Measurements from ENCODE around the gene CORO2B.

DNA sequence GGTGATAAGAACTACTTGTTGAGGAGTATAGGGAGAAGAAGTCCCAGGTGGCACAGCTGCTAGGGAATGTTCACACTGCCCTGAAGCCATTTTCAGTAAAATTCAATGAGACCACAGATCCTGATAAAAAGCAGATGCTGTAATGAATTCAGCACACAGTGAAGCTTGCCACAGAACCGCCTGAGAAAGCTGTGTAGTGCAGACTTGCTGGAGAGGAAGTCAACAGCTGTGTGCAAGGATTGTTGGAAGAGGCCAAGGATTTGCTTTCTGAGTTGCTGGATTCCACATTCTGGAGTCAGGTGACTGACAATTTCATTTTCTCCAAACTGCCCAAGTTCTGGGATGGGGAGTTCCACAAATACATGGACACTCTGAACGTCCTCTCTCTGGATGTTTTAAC, 171.0 kb downstream of the CORO2B start:
- TF ChIP-seq, protein P1, sequence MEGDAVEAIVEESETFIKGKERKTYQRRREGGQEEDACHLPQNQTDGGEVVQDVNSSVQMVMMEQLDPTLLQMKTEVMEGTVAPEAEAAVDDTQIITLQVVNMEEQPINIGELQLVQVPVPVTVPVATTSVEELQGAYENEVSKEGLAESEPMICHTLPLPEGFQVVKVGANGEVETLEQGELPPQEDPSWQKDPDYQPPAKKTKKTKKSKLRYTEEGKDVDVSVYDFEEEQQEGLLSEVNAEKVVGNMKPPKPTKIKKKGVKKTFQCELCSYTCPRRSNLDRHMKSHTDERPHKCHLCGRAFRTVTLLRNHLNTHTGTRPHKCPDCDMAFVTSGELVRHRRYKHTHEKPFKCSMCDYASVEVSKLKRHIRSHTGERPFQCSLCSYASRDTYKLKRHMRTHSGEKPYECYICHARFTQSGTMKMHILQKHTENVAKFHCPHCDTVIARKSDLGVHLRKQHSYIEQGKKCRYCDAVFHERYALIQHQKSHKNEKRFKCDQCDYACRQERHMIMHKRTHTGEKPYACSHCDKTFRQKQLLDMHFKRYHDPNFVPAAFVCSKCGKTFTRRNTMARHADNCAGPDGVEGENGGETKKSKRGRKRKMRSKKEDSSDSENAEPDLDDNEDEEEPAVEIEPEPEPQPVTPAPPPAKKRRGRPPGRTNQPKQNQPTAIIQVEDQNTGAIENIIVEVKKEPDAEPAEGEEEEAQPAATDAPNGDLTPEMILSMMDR (IDR thresholded peaks at IDR 0.05): no peak
- TF ChIP-seq POLR2A (IDR thresholded peaks at IDR 0.05): no peak
